DND-41 (cell line): Measurements from ENCODE around the gene ADCYAP1.

Experiments used
- ATAC-seq: fragments of 200-7000 bp; cut with Tn5 transposase; 3 replicates; pipeline ENCODE4 v1.9.1; 2021; ENCODE audit warnings: low read depth; ENCODE audit not compliant: insufficient read depth
- DNase-seq: peaks from one replicate; pipeline ENCODE4 v3.0.0-alpha.2; 2020
- H2AFZ ChIP-seq: 2 replicates; pipeline ENCODE4 v1.6.0; 2012; ENCODE audit warnings: low read depth, low read length
- H3K27ac ChIP-seq: 2 replicates; pipeline ENCODE4 v1.5.1; 2012; ENCODE audit warnings: low read length, inconsistent platforms
- H3K27me3 ChIP-seq: fragments of 200-600 bp; sonication (generic); 2 replicates; pipeline ENCODE4 v1.6.0; 2012; ENCODE audit warnings: low read length, mild to moderate bottlenecking, inconsistent platforms; ENCODE audit not compliant: insufficient read depth, poor library complexity
- H3K36me3 ChIP-seq: 2 replicates; pipeline ENCODE4 v1.5.1; 2012; ENCODE audit warnings: low read length, inconsistent platforms; ENCODE audit not compliant: insufficient read depth
- H3K4me1 ChIP-seq: 2 replicates; pipeline ENCODE4 v1.5.1; 2012; ENCODE audit warnings: mild to moderate bottlenecking, low read length; ENCODE audit not compliant: insufficient read depth
- H3K4me2 ChIP-seq: 2 replicates; pipeline ENCODE4 v1.6.0; 2012; ENCODE audit warnings: mild to moderate bottlenecking, moderate library complexity, low read length, inconsistent platforms; ENCODE audit not compliant: insufficient read depth
- H3K4me3 ChIP-seq, 2 experiments: fragments of 200-600 bp in 1 of 2; shearing (Covaris generic) in 1 of 2; 2 replicates each; pipeline ENCODE4 v1.5.1; 2012 to 2016; ENCODE audit warnings: inconsistent platforms in 2 of 2, low read length in 2 of 2, mild to moderate bottlenecking in 2 of 2, low read depth in 1 of 2, moderate library complexity in 1 of 2
- H3K79me2 ChIP-seq: 2 replicates; pipeline ENCODE4 v1.6.0; 2012; ENCODE audit warnings: low read length, inconsistent platforms; ENCODE audit not compliant: insufficient read depth
- H3K9ac ChIP-seq: 2 replicates; pipeline ENCODE4 v1.6.0; 2012; ENCODE audit warnings: low read depth, mild to moderate bottlenecking, inconsistent platforms, low read length, moderate library complexity
- H3K9me3 ChIP-seq: 2 replicates; pipeline ENCODE4 v1.5.1; 2012; ENCODE audit warnings: low read length, moderate library complexity, mild to moderate bottlenecking, inconsistent platforms; ENCODE audit not compliant: insufficient read depth, severe bottlenecking
- H4K20me1 ChIP-seq: 2 replicates; pipeline ENCODE4 v1.6.0; 2012; ENCODE audit warnings: low read length; ENCODE audit not compliant: insufficient read depth
- CTCF ChIP-seq: IDR thresholded peaks from 2 replicates; pipeline ENCODE4 v1.5.1; 2012; ENCODE audit warnings: borderline replicate concordance, low read length, moderate library complexity, mild to moderate bottlenecking; ENCODE audit not compliant: poor library complexity, severe bottlenecking; ENCODE audit errors: extremely low read depth
- EZH2 ChIP-seq: IDR thresholded peaks from 3 replicates; pipeline ENCODE4 v1.6.1; 2012; ENCODE audit warnings: borderline replicate concordance, low read depth, mild to moderate bottlenecking, moderate library complexity, low read length, inconsistent platforms; ENCODE audit not compliant: severe bottlenecking

Gene ADCYAP1

GRCh38 chr18:901761-902160, 2.9 kb upstream of the ADCYAP1 start:
- no peaks in the 10 kb centered on the region for H3K27me3 ChIP-seq
- DNase-seq = no peak

GRCh38 chr18:902229-902628, 2.4 kb upstream of the ADCYAP1 start:
- H3K9me3 ChIP-seq = no peaks in the 10 kb centered on the region
- no peaks in the 10 kb centered on the region for H3K4me1 ChIP-seq
- H3K79me2 ChIP-seq = no peaks in the 10 kb centered on the region
- TF ChIP-seq CTCF (peak; percentile 42), EZH2 (no peak)
- no peak overlapping the region for H3K4me2 ChIP-seq
- H3K4me3 ChIP-seq = no peak overlapping the region
- no peak overlapping the region for H2AFZ ChIP-seq
- H3K36me3 ChIP-seq = no peaks in the 10 kb centered on the region
- no peak overlapping the region for H3K9ac ChIP-seq
- no peaks in the 10 kb centered on the region for H4K20me1 ChIP-seq
- no peaks in the 10 kb centered on the region for H3K27me3 ChIP-seq
- ATAC-seq = no peak; the same call in 2 of the 3 replicates
- H3K27ac ChIP-seq = no peak overlapping the region
- DNase-seq = no peak

More at GRCh38 chr18:901761-902160, 2.9 kb upstream of the ADCYAP1 start:
- H3K27ac ChIP-seq = no peak overlapping the region
- no peak overlapping the region for H3K4me3 ChIP-seq
- no peaks in the 10 kb centered on the region for H3K4me1 ChIP-seq
- no peak overlapping the region for H3K9ac ChIP-seq
- H2AFZ ChIP-seq = no peak overlapping the region
- H3K79me2 ChIP-seq = no peaks in the 10 kb centered on the region
- no peaks in the 10 kb centered on the region for H4K20me1 ChIP-seq
- no peaks in the 10 kb centered on the region for H3K9me3 ChIP-seq
- H3K36me3 ChIP-seq = no peaks in the 10 kb centered on the region
- no peak for ATAC-seq
- H3K4me2 ChIP-seq = no peak overlapping the region
- TF ChIP-seq EZH2 = no peak
- no peak for TF ChIP-seq CTCF

- no peak overlapping the region for H3K27ac ChIP-seq
- H3K4me1 ChIP-seq = no peaks in the 10 kb centered on the region
- no peak overlapping the region for H2AFZ ChIP-seq
- DNase-seq (peak; percentile 76), ATAC-seq (peak; percentile 94)
- no peak overlapping the region for H3K9ac ChIP-seq
- no peaks in the 10 kb centered on the region for H4K20me1 ChIP-seq
- H3K9me3 ChIP-seq = no peaks in the 10 kb centered on the region
- no peak for TF ChIP-seq EZH2
- no peak for TF ChIP-seq CTCF
- H3K4me2 ChIP-seq = no peak overlapping the region
- H3K4me3 ChIP-seq = no peak overlapping the region
- no peaks in the 10 kb centered on the region for H3K79me2 ChIP-seq
- no peaks in the 10 kb centered on the region for H3K36me3 ChIP-seq
- H3K27me3 ChIP-seq = no peaks in the 10 kb centered on the region
Measured at GRCh38 chr18:903701-904100, 970 bp upstream of the ADCYAP1 start.

- no peak overlapping the region for H3K4me3 ChIP-seq
- no peaks in the 10 kb centered on the region for H3K27me3 ChIP-seq
- H3K9me3 ChIP-seq = no peaks in the 10 kb centered on the region
- no peaks in the 10 kb centered on the region for H4K20me1 ChIP-seq
- H3K4me2 ChIP-seq = no peak overlapping the region
- TF ChIP-seq CTCF (no peak), EZH2 (no peak)
- no peak overlapping the region for H3K9ac ChIP-seq
- H3K79me2 ChIP-seq = no peaks in the 10 kb centered on the region
- H2AFZ ChIP-seq = no peak overlapping the region
- H3K4me1 ChIP-seq = peaks cover 6% of the 10 kb centered on the region
- ATAC-seq (no peak), DNase-seq (no peak)
- no peak overlapping the region for H3K27ac ChIP-seq
- no peaks in the 10 kb centered on the region for H3K36me3 ChIP-seq
Measured at GRCh38 chr18:905307-905947, 756 bp downstream of the ADCYAP1 start.
